Loucy (cell line): Measurements from ENCODE around the gene ZNF407.

Experiments used
- H2AFZ ChIP-seq: fragments of 200-600 bp; sonication (generic); 2 replicates; pipeline ENCODE4 v1.6.0; 2016; ENCODE audit warnings: antibody characterized with exemption, mild to moderate bottlenecking, low read length, moderate library complexity
- H3F3A ChIP-seq: fragments of 200-600 bp; 2 replicates; pipeline ENCODE4 v1.6.0; 2016; ENCODE audit warnings: antibody characterized with exemption, low read depth, mild to moderate bottlenecking
- H3K27me3 ChIP-seq: fragments of 200-600 bp; sonication (generic); 2 replicates; pipeline ENCODE4 v1.6.1; 2014; ENCODE audit warnings: low read length, mild to moderate bottlenecking; ENCODE audit not compliant: insufficient read depth, poor library complexity, severe bottlenecking
- H3K36me3 ChIP-seq: fragments of 200-600 bp; sonication (generic); 2 replicates; pipeline ENCODE4 v1.6.1; 2016; ENCODE audit warnings: low read length; ENCODE audit not compliant: insufficient read depth
- H3K4me1 ChIP-seq: fragments of 200-600 bp; sonication (generic); 2 replicates; pipeline ENCODE4 v1.5.1; 2014; ENCODE audit warnings: low read length, mild to moderate bottlenecking; ENCODE audit not compliant: insufficient read depth, poor library complexity, severe bottlenecking
- H3K4me2 ChIP-seq: fragments of 200-600 bp; sonication (generic); 2 replicates; pipeline ENCODE4 v1.6.0; 2014; ENCODE audit warnings: antibody characterized with exemption, low read length, low read depth, mild to moderate bottlenecking; ENCODE audit not compliant: poor library complexity, severe bottlenecking
- H3K4me3 ChIP-seq: fragments of 200-600 bp; sonication (generic); 2 replicates; pipeline ENCODE4 v1.5.1; 2014; ENCODE audit warnings: low read length, mild to moderate bottlenecking, mixed read lengths; ENCODE audit not compliant: poor library complexity, severe bottlenecking
- H3K79me2 ChIP-seq: fragments of 200-600 bp; sonication (generic); 2 replicates; pipeline ENCODE4 v1.6.1; 2014; ENCODE audit warnings: low read length; ENCODE audit not compliant: insufficient read depth
- H3K9ac ChIP-seq: fragments of 200-600 bp; sonication (generic); 2 replicates; pipeline ENCODE4 v1.6.0; 2014; ENCODE audit warnings: mild to moderate bottlenecking, low read depth, low read length, moderate library complexity; ENCODE audit not compliant: poor library complexity, severe bottlenecking
- H3K9me2 ChIP-seq: fragments of 200-600 bp; sonication (generic); replicated peaks from 2 replicates; pipeline ENCODE4 v1.6.1; 2016; ENCODE audit warnings: low read depth, low read length, mixed read lengths
- H3K9me3 ChIP-seq: fragments of 200-600 bp; sonication (generic); 2 replicates; pipeline ENCODE4 v1.6.1; 2014; ENCODE audit warnings: mild to moderate bottlenecking, antibody characterized with exemption, low read length, low read depth; ENCODE audit not compliant: insufficient read depth
- H4K20me1 ChIP-seq: fragments of 200-600 bp; sonication (generic); 2 replicates; pipeline ENCODE4 v1.6.0; 2014; ENCODE audit warnings: antibody characterized with exemption, low read length, mild to moderate bottlenecking; ENCODE audit not compliant: insufficient read depth, poor library complexity, severe bottlenecking
- EZH2phosphoT487 ChIP-seq: fragments of 200-600 bp; IDR thresholded peaks from 2 replicates; pipeline ENCODE4 v1.6.1; 2018; ENCODE audit warnings: antibody characterized with exemption, mild to moderate bottlenecking, moderate library complexity, borderline replicate concordance
- TF ChIP-seq, protein P1 (sequence below): fragments of 200-600 bp; sonication (generic); conservative IDR thresholded peaks from 2 replicates; pipeline ENCODE4 v1.5.1; 2014; ENCODE audit warnings: mild to moderate bottlenecking, antibody characterized with exemption, low read length

ZNF407 gene

DNA sequence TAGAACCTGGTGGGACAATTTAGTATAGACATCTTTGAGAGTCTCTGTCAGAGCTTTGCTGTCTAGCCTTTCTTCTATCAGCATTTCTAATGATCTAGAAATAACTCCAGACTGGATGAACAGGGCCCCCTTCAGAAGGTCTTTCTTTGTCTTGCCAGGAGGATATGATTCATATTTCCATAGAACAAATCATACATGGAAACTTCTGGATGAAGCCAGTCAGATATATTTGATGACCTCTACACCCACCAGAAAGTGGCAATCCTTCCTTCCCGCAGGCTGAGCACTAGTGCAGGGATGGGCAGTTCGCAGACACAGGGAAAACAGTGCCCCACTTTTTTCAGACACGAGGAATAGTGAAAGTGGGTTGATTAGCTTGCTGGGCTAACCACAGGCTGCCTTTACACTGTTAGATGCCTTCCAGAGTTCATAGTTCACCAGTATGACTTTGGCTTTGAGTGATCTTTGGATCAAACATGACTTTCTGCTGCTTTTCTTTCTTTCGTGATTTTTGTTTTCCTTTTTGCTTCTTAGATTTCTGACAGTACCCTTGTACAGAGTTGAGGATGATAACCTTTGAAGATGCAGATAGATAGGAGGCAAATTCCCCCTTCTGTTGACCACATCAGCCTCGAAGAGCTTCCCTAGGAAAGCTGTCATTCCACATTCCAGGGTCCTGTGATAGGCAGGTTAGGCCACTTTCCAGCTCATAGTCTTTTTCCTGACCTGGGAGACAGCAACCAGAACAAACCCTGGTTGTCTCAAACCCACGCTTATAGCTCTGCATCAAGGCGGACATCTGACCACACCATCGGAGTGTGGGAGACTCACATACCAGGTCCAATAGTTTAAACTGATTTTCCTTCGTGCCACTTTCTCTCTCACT is 237.0 kb downstream of the ZNF407 start:
- Histone ChIP-seq H3F3A (no peaks in the 10 kb centered on the region), H3K4me1 (peaks cover 17% of the 10 kb centered on the region), H4K20me1 (no peaks in the 10 kb centered on the region), H3K79me2 (no peaks in the 10 kb centered on the region), H3K9me2 (no peaks in the 10 kb centered on the region), H3K4me2 (no peak overlapping the region), H3K9ac (no peak overlapping the region), H3K9me3 (no peaks in the 10 kb centered on the region), H2AFZ (no peak overlapping the region), H3K36me3 (no peaks in the 10 kb centered on the region), H3K4me3 (no peak overlapping the region), H3K27me3 (no peaks in the 10 kb centered on the region)
- TF ChIP-seq EZH2phosphoT487 = no peak
- TF ChIP-seq, protein P1, sequence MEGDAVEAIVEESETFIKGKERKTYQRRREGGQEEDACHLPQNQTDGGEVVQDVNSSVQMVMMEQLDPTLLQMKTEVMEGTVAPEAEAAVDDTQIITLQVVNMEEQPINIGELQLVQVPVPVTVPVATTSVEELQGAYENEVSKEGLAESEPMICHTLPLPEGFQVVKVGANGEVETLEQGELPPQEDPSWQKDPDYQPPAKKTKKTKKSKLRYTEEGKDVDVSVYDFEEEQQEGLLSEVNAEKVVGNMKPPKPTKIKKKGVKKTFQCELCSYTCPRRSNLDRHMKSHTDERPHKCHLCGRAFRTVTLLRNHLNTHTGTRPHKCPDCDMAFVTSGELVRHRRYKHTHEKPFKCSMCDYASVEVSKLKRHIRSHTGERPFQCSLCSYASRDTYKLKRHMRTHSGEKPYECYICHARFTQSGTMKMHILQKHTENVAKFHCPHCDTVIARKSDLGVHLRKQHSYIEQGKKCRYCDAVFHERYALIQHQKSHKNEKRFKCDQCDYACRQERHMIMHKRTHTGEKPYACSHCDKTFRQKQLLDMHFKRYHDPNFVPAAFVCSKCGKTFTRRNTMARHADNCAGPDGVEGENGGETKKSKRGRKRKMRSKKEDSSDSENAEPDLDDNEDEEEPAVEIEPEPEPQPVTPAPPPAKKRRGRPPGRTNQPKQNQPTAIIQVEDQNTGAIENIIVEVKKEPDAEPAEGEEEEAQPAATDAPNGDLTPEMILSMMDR = no peak

DNA sequence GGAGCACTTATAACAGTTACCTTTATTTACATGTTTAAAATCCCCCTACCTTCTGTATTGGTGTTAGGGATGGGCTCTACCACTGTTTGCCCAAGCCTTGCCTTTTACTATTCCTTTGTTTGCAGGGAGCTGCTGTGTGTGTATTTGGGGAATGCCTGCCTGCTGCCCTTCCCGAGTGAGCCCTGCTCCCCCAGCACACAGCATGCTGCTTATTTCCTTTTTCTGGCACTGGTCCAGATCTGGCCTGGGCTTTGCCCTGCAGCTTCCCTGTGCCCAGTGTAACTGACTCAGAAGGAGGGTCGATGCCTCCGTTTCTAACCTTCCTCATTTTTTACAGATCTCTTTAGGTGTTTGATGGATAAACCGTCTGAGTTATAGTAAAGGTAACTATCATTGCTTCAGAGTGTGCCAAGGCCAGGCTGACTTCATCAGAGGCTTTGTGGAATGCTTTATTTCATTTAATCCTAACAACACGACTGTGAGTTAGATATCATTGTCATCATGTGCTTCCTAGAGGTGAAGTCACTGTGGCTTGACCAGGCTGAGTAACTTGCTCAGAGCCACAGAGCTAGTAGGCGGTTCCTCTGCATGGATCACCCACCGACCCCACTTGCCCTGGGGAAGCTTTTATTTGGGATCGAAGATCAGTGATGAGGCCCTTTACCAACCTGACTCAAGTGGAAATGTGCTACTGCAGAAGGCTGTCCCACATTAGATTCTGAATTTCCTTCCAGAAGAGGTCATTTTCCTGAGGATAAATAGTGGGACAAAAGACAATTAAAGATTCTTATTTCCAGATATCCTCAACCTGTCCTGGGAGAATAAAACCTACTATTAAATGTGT is 238.8 kb downstream of the ZNF407 start:
- H2AFZ ChIP-seq = no peak overlapping the region
- no peak overlapping the region for H3K9ac ChIP-seq
- no peaks in the 10 kb centered on the region for H3K27me3 ChIP-seq
- TF ChIP-seq, protein P1 = no peak
- no peak for TF ChIP-seq EZH2phosphoT487
- no peaks in the 10 kb centered on the region for H3K79me2 ChIP-seq
- H3K4me1 ChIP-seq = peaks cover 17% of the 10 kb centered on the region
- no peaks in the 10 kb centered on the region for H3K36me3 ChIP-seq
- no peaks in the 10 kb centered on the region for H3K9me2 ChIP-seq
- no peak overlapping the region for H3K4me3 ChIP-seq
- no peak overlapping the region for H3K4me2 ChIP-seq
- H3K9me3 ChIP-seq = no peaks in the 10 kb centered on the region
- no peaks in the 10 kb centered on the region for H3F3A ChIP-seq
- H4K20me1 ChIP-seq = no peaks in the 10 kb centered on the region

DNA sequence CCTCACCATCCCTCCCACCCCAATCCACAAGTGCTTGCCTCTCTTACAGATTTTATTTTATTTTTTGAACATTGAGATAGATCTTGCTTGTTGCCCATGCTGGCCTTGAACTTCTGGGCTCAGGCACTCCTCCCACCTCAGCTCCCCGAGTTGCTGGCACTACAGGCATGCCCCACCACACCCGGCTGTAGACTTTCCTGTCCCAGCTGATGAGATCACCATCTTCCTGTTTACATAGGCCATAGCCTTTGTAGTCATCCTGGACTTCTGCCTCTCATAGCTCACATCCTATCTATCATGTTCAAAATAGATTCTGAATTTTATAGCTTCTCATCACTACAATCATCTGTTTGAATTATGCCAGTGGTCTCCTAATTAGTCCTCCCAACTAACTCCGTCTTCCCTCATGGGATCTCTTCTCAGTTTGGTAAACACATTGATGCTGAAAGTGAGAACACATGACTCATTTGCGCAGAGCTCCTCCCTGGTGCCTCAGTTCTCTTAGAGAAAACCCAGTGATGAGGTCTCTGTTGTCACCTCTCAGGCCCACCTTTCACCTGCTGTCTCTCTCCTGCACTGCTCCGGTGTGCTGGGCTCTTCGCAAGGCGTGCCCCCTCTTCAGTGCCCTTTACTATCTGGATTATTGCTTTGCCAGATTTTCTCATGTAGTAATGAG is 243.0 kb downstream of the ZNF407 start:
- Histone ChIP-seq H2AFZ (no peak overlapping the region), H3K36me3 (no peaks in the 10 kb centered on the region), H3K4me1 (peaks cover 13% of the 10 kb centered on the region)

More for the DNA sequence above, 243.0 kb downstream of the ZNF407 start:
- Histone ChIP-seq H3K4me3 (no peak overlapping the region), H3K9ac (no peak overlapping the region), H3K9me2 (no peaks in the 10 kb centered on the region), H3K9me3 (no peaks in the 10 kb centered on the region), H3F3A (no peaks in the 10 kb centered on the region), H3K79me2 (no peaks in the 10 kb centered on the region), H3K4me2 (no peak overlapping the region), H3K27me3 (no peaks in the 10 kb centered on the region), H4K20me1 (no peaks in the 10 kb centered on the region)
- TF ChIP-seq, protein P1 = no peak
- TF ChIP-seq EZH2phosphoT487 = no peak
